Astrocyte of the cerebellum (primary cell): Measurements from ENCODE around the gene ZNF66.
A peak's percentile ranks its signal among the peaks of the same experiment; 100 is the strongest.
"Not testable (repeated sequence)": the region's sequence is repeated elsewhere in the genome, so short reads cannot be mapped to it uniquely, and the experiment has no call there.

ENCODE experiments used
- DNase-seq: peaks from one replicate; pipeline ENCODE4 v3.0.0-alpha.2; 2011; ENCODE audit warnings: low read depth
- H3K4me3 ChIP-seq: 2 replicates; pipeline ENCODE4 v1.5.1; 2011; ENCODE audit warnings: mild to moderate bottlenecking, low read depth, low read length, moderate library complexity
- in situ Hi-C: cut with HindIII; loops from 2 replicates; pipeline ENCODE4 v1.10.0; 2017; ENCODE audit warnings: low sequenced_read_pairs
- TF ChIP-seq, protein P1 (sequence below): IDR thresholded peaks from 2 replicates; pipeline ENCODE4 v1.5.1; 2012; ENCODE audit warnings: low read length, low read depth, moderate library complexity, mild to moderate bottlenecking; ENCODE audit errors: missing control alignments

ZNF66 gene

DNA sequence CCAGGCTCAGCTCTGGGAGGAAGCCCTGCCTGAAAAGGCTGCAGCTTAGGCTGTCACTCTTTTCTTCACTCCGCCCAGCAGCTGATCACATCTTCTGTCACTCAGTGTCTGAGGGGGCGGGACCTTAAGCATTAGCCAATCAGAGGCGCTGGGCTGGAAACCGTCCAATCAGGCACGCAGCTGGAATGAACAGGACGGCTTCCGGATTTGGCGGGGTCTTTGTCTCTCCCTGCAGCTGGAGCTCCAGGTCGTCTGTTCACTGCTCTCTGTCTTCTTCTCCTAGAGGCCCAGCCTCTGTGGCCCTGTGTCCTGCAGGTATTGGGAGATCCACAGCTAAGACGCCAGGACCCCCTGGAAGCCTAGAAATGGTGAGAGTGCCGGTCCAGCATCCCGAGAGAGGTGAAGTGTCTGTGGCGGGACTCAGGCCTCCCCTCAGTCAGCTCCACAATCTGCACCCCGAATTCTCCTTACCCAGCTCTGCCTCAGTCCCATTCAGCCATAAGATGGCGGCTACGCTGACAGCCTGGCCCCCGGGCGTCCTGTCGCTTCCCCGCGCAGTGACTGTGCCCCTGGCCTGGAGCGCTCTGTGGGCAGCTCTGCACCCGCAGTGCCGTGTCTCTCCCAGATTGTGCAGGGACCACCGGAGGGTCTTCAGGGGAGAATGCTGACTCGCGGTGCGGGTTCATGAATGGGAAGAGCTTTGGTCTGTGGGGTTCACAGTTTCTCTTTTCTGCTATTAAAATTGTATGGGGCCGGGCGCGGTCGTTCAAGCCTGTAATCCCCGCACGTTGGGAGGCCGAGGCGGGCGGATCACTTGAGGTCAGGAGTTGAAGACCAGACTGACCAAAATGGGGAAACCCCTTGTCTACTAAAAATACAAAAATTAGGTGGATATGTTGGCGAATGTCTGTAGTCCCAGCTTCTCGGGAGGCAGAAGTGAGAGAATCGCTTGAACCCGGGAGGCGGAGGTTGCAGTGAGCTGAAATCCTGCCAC, at the start of gene ZNF66:
ZNF66 (plus strand) TSS at position 222 of the 994 bp plus-strand sequence; CDS start at position 366, 144 bp downstream.
- TF ChIP-seq, protein P1, sequence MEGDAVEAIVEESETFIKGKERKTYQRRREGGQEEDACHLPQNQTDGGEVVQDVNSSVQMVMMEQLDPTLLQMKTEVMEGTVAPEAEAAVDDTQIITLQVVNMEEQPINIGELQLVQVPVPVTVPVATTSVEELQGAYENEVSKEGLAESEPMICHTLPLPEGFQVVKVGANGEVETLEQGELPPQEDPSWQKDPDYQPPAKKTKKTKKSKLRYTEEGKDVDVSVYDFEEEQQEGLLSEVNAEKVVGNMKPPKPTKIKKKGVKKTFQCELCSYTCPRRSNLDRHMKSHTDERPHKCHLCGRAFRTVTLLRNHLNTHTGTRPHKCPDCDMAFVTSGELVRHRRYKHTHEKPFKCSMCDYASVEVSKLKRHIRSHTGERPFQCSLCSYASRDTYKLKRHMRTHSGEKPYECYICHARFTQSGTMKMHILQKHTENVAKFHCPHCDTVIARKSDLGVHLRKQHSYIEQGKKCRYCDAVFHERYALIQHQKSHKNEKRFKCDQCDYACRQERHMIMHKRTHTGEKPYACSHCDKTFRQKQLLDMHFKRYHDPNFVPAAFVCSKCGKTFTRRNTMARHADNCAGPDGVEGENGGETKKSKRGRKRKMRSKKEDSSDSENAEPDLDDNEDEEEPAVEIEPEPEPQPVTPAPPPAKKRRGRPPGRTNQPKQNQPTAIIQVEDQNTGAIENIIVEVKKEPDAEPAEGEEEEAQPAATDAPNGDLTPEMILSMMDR = no peak
- in situ Hi-C loops = no loop called here
- peak; percentile 93 for DNase-seq
- peak within 1 kb of the TSS; percentile 66 for H3K4me3 ChIP-seq

DNA sequence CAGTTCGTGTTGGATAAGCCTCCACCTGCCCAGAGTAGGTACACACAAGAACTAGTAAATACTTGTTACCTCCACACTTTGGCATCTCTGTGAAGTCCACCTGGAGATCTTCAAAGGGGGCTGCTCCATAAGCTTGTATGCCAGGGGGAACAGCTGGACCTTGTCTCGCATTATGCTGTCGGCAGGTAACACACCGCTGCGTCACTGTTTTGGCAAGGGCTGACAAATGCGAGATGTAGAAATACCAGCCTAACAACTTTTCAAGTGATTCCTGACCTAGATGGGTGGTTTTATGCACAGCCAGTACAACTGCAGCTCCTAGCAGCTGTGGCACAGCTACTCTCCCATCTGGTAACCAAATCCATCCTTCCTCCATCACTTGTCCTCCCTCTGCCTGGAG, 25.9 kb upstream of the ZNF66 start:
- in situ Hi-C loops, H3K4me3 ChIP-seq, DNase-seq: not testable (repeated sequence)

DNA sequence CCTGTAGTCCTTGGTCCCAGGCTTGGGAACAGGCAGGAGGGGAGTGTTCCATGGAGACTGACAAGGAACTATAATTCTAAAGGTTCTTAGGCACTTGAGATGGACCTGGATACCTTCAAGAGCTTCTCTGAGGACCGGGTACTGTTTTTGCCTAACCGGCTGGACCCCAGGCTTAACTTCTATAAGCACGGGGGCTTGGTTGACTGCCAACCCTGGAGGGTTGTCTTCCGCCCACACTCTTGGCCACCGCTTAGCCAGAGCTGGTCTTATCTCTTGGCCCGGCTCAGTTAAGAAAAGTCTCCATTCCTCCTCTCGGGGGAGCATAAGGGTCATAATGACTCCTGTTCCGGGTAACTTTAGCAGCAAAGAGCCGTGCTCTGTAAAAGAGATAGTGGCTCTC, 23.8 kb upstream of the ZNF66 start:
- in situ Hi-C loops, DNase-seq, H3K4me3 ChIP-seq: not testable (repeated sequence)

DNA sequence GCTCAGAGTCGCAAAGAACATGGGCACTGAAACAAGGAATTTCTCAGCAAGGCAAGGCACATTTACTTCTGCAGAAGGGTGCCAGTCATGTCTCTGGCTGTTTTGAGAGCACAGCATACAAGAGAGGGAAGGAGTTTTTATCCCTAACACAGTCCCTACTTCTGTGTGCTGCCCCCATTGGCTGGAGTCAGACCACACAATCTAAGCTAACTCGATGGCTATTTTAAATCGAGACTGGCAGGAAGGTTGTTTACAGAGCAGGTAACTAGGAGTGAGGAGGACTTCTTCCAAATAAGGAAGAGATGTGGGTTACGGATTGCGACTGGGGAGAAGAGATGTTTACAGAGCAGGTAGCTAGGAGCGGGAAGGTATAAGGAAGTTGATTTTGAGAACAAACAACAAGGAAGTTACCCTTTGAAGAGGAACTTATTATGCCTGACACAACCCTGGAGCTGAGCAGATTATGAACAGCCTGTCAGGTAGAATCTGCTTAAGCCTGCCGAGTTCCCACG, 6.8 kb upstream of the ZNF66 start:
- in situ Hi-C loops = not testable (repeated sequence)

DNA sequence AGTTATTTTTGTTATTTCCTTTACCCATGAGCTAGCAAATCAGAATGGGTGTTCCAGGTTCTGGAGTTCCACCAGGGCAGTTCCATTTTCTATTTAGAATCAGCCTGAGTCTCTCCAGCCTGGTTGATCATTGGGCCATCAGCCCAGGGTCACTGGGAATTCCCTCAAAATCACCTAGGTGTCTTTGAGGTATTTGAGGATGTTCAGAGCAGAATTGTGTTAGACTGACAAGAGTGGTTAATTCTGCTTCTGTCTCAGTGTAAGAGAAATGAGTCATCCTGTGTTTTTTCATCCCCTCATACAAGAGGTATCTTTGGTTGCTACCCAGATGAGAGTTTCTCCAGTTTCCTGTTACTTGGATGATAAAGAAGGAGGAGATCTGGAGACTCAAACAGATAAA, 11.7 kb downstream of the ZNF66 start:
- TF ChIP-seq, protein P1 = no peak
- in situ Hi-C loops = no loop called here
- H3K4me3 ChIP-seq = no peak overlapping the region
- no peak for DNase-seq

More for the DNA sequence above, 6.8 kb upstream of the ZNF66 start:
- H3K4me3 ChIP-seq, DNase-seq: not testable (repeated sequence)

DNA sequence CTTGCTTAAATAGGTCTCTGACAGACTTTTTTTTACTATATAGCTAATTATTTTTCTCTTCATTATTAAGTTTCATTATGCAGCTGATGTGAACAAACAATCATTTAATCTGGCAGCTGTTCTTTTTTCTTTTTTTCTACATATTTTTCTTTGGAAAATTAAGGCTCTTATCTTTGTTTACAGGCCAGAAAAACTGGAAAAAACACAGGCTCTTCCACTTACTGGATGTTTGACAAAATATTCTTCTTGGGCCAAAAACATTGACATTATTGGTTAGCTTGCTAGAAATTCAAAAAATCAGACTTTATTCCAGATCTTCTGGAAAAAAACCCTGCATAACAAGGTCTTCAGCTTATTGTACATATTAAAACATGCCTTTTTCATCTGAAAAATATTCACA, 15.7 kb downstream of the ZNF66 start:
- in situ Hi-C loops = no loop called here
- H3K4me3 ChIP-seq = no peak overlapping the region
- TF ChIP-seq, protein P1 = no peak
- DNase-seq = no peak

DNA sequence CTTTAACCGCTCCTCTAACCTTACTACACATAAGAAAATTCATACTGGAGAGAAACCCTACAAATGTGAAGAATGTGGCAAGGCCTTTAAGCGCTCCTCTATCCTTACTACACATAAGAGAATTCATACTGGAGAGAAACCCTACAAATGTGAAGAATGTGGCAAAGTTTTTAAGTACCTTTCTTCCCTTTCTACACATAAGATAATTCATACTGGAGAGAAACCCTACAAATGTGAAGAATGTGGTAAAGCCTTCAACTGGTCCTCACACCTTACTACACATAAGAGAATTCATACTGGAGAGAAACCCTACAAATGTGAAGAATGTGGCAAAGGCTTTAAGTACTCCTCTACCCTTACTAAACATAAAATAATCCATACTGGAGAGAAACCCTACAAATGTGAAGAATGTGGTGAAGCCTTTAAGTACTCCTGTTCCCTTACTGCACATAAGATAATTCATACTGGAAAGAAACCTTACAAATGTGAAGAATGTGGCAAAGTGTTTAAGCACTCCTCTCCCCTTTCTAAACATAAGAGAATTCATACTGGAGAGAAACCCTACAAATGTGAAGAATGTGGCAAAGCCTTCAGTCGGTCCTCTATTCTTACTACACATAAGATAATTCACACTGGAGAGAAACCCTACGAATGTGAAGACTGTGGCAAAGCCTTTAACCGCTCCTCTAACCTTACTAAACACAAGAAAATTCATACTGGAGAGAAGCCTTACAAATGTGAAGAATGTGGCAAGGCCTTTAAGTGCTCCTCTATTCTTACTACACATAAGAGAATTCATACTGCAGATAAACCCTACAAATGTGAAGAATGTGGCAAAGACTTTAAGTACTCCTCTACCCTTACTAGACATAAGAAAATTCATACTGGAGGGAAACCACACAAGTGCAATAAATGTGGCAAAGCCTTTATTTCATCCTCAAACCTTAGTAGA, 30.5 kb downstream of the ZNF66 start:
- in situ Hi-C loops, H3K4me3 ChIP-seq, DNase-seq: not testable (repeated sequence)

DNA sequence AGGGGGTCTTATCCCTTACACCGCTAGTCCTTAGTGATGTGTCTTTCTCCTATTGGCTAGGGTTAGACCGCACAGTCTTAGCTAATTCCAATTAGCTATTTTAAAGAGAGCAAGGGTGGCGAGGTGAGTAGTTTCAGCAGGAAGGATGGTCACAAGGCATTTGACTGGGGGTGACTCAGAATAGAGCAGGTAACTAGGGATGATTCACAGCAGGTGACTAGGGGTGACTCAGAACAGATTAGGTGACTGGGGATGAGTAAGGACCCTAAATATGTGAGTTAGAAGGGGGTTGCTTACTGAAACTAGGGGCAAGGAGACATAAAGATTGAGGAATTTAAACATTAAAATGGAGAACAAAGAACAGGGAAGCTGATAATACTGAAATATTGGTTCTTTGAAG, 64.3 kb downstream of the ZNF66 start:
- H3K4me3 ChIP-seq = no peak overlapping the region
- DNase-seq = no peak
- in situ Hi-C loops = no loop called here
- TF ChIP-seq, protein P1 = no peak
